ENCODE results near the gene DNLZ. TPM values are rescaled to one million over a fixed set of nuclear protein-coding genes. Genes with fewer than 3 reads are reported as not detected.
"Not testable (repeated sequence)": the region's sequence is repeated elsewhere in the genome, so short reads cannot be mapped to it uniquely, and the experiment has no call there.

DNLZ gene
- total RNA-seq, 8 experiments from 2014 or later = 6.8 to 17.3 (median 13.5) TPM

- no peak overlapping the region for H3K27ac ChIP-seq
- in situ Hi-C loops (cut with MboI; ENCODE audit: low pct_unique_long_range_greater_than_20kb in 2 of 9, low sequenced_read_pairs in 9 of 9, unreplicated experiment in 9 of 9) = no loop called here
- H3K4me3 ChIP-seq = no peak overlapping the region
- ATAC-seq (replicated peaks in 6 of 8) = no peak
- no CpG with 5 or more reads among the region's 2 CpGs for WGBS, 10 experiments
- peaks cover 11 to 19% of the 10 kb centered on the region in 2 donors for H3K4me1 ChIP-seq (replicated peaks in 1 of 2)
Measured at GRCh38 chr9:136358888-136359287, 4.7 kb downstream of the DNLZ start.

GRCh38 chr9:136358016-136358415 is 5.5 kb downstream of the DNLZ start:
- 90 to 97% (median 91%) methylated on average over 2 to 11 of the region's 29 CpGs; no CpG with 5 or more reads in 7 of the 10 experiments for WGBS, 10 experiments
- Histone ChIP-seq H3K4me3 (no peak overlapping the region), H3K4me1 (replicated peaks in 1 of 2) (peaks cover 10 to 17% of the 10 kb centered on the region in 2 donors), H3K27ac (no peak overlapping the region)
- in situ Hi-C loops (cut with MboI; ENCODE audit: low pct_unique_long_range_greater_than_20kb in 2 of 9, low sequenced_read_pairs in 9 of 9, unreplicated experiment in 9 of 9) = no loop called here
- ATAC-seq (replicated peaks in 6 of 8) = no peak

GRCh38 chr9:136357202-136357725 is 6.3 kb downstream of the DNLZ start:
- peak in 1 of 8 experiments; percentile 0 for ATAC-seq (replicated peaks in 6 of 8)
- no peak overlapping the region for H3K4me3 ChIP-seq
- H3K27ac ChIP-seq = no peak overlapping the region
- WGBS, 10 experiments = 60 to 78% methylated on average over 1 to 3 of the region's 22 CpGs; no CpG with 5 or more reads in 8 of the 10 experiments
- peaks cover 5 to 10% of the 10 kb centered on the region in 2 donors for H3K4me1 ChIP-seq (replicated peaks in 1 of 2)
- in situ Hi-C loops (cut with MboI; ENCODE audit: low pct_unique_long_range_greater_than_20kb in 2 of 9, low sequenced_read_pairs in 9 of 9, unreplicated experiment in 9 of 9) = no loop called here

GRCh38 chr9:136355616-136356557 is 7.7 kb downstream of the DNLZ start:
- no CpG with 5 or more reads among the region's 54 CpGs for WGBS, 10 experiments
- Histone ChIP-seq H3K27ac (no peak overlapping the region), H3K4me1 (replicated peaks in 1 of 2) (peaks cover 2 to 8% of the 10 kb centered on the region in 2 donors), H3K4me3 (no peak overlapping the region)
- ATAC-seq (replicated peaks in 6 of 8) = peak in 1 of 8 experiments; percentile 1
- in situ Hi-C loops (cut with MboI; ENCODE audit: low pct_unique_long_range_greater_than_20kb in 2 of 9, low sequenced_read_pairs in 9 of 9, unreplicated experiment in 9 of 9) = no loop called here

- in situ Hi-C loops (cut with MboI; ENCODE audit: low pct_unique_long_range_greater_than_20kb in 2 of 9, low sequenced_read_pairs in 9 of 9, unreplicated experiment in 9 of 9) = no loop called here
- peak; percentile 7 to 83 (median 44) for ATAC-seq (replicated peaks in 6 of 8)
- no CpG with 5 or more reads among the region's 17 CpGs for WGBS, 10 experiments
- Histone ChIP-seq H3K4me1 (replicated peaks in 1 of 2) (peaks cover 2 to 8% of the 10 kb centered on the region in 2 donors), H3K27ac (peak overlapping the region in 1 of 2 donors; percentile 57), H3K4me3 (no peak overlapping the region)
Measured at GRCh38 chr9:136354592-136355085, 8.9 kb downstream of the DNLZ start.

- in situ Hi-C loops (cut with MboI; ENCODE audit: low pct_unique_long_range_greater_than_20kb in 2 of 9, low sequenced_read_pairs in 9 of 9, unreplicated experiment in 9 of 9) = no loop called here
- Histone ChIP-seq H3K4me3 (no peak overlapping the region), H3K4me1 (replicated peaks in 1 of 2) (peaks cover 2 to 8% of the 10 kb centered on the region in 2 donors), H3K27ac (peak overlapping the region in 1 of 2 donors; percentile 57)
- 40 to 100% (median 82%) methylated on average over 1 to 4 of the region's 13 CpGs; no CpG with 5 or more reads in 5 of the 10 experiments for WGBS, 10 experiments
- peak in 5 of 8 experiments; percentile 1 to 11 (median 9) for ATAC-seq (replicated peaks in 6 of 8)
Measured at GRCh38 chr9:136353757-136354488, 9.6 kb downstream of the DNLZ start.

GRCh38 chr9:136353088-136353487 is 10.5 kb downstream of the DNLZ start:
- WGBS, 10 experiments = 60 to 100% (median 95%) methylated on average over 1 to 2 of the region's 11 CpGs; no CpG with 5 or more reads in 6 of the 10 experiments
- H3K4me3 ChIP-seq = no peak overlapping the region
- in situ Hi-C loops (cut with MboI; ENCODE audit: low pct_unique_long_range_greater_than_20kb in 2 of 9, low sequenced_read_pairs in 9 of 9, unreplicated experiment in 9 of 9) = no loop called here
- peaks cover 2 to 8% of the 10 kb centered on the region in 2 donors for H3K4me1 ChIP-seq (replicated peaks in 1 of 2)
- H3K27ac ChIP-seq = no peak overlapping the region
- no peak for ATAC-seq (replicated peaks in 6 of 8)

GRCh38 chr9:136352682-136353081 is 10.9 kb downstream of the DNLZ start:
- in situ Hi-C loops (cut with MboI; ENCODE audit: low pct_unique_long_range_greater_than_20kb in 2 of 9, low sequenced_read_pairs in 9 of 9, unreplicated experiment in 9 of 9) = no loop called here
- no peak overlapping the region for H3K4me3 ChIP-seq
- 60 to 91% (median 88%) methylated on average over 1 to 9 of the region's 16 CpGs; no CpG with 5 or more reads in 5 of the 10 experiments for WGBS, 10 experiments
- no peak overlapping the region for H3K27ac ChIP-seq
- peak in 2 of 8 experiments; percentile 2 to 9 for ATAC-seq (replicated peaks in 6 of 8)
- H3K4me1 ChIP-seq (replicated peaks in 1 of 2) = peaks cover 2 to 8% of the 10 kb centered on the region in 2 donors

GRCh38 chr9:136351868-136352267 is 11.7 kb downstream of the DNLZ start:
- H3K4me1 ChIP-seq (replicated peaks in 1 of 2); H3K4me3 ChIP-seq; in situ Hi-C loops (cut with MboI; ENCODE audit: low pct_unique_long_range_greater_than_20kb in 2 of 9, low sequenced_read_pairs in 9 of 9, unreplicated experiment in 9 of 9); H3K27ac ChIP-seq; ATAC-seq (replicated peaks in 6 of 8): not testable (repeated sequence)
- WGBS, 10 experiments = no CpG with 5 or more reads among the region's 24 CpGs

- no CpG with 5 or more reads among the region's 11 CpGs for WGBS, 10 experiments
- Histone ChIP-seq H3K4me3 (no peak overlapping the region), H3K27ac (no peak overlapping the region), H3K4me1 (replicated peaks in 1 of 2) (peaks cover 7 to 14% of the 10 kb centered on the region in 2 donors)
- in situ Hi-C loops (cut with MboI; ENCODE audit: low pct_unique_long_range_greater_than_20kb in 2 of 9, low sequenced_read_pairs in 9 of 9, unreplicated experiment in 9 of 9) = no loop called here
- no peak for ATAC-seq (replicated peaks in 6 of 8)
Measured at GRCh38 chr9:136351252-136351800, 12.2 kb downstream of the DNLZ start.

GRCh38 chr9:136349546-136349945 is 14.0 kb downstream of the DNLZ start:
- in situ Hi-C loops (cut with MboI; ENCODE audit: low pct_unique_long_range_greater_than_20kb in 2 of 9, low sequenced_read_pairs in 9 of 9, unreplicated experiment in 9 of 9) = no loop called here
- no peak overlapping the region for H3K4me3 ChIP-seq
- peaks cover 16 to 23% of the 10 kb centered on the region in 2 donors for H3K4me1 ChIP-seq (replicated peaks in 1 of 2)
- WGBS, 10 experiments = 87 to 93% methylated on average over 5 to 6 of the region's 24 CpGs; no CpG with 5 or more reads in 8 of the 10 experiments
- no peak overlapping the region for H3K27ac ChIP-seq
- ATAC-seq (replicated peaks in 6 of 8) = no peak

GRCh38 chr9:136348691-136349090 is 14.9 kb downstream of the DNLZ start:
- in situ Hi-C loops (cut with MboI; ENCODE audit: low pct_unique_long_range_greater_than_20kb in 2 of 9, low sequenced_read_pairs in 9 of 9, unreplicated experiment in 9 of 9) = no loop called here

More at GRCh38 chr9:136348691-136349090, 14.9 kb downstream of the DNLZ start:
- no peak overlapping the region for H3K27ac ChIP-seq
- H3K4me3 ChIP-seq = no peak overlapping the region
- ATAC-seq (replicated peaks in 6 of 8) = no peak
- WGBS, 10 experiments = 40 to 80% (median 70%) methylated on average over 1 to 2 of the region's 14 CpGs; no CpG with 5 or more reads in 7 of the 10 experiments
- peaks cover 14 to 18% of the 10 kb centered on the region in 2 donors for H3K4me1 ChIP-seq (replicated peaks in 1 of 2)

All from motor neuron (in vitro differentiated cells).